Stimulated activated CD8-positive, alpha-beta memory T cell treated with anti-CD3 and anti-CD28 coated beads, Interleukin-4, amount 100 ng/mL, for 48 hours (primary cell): ENCODE measurements around the gene MAP4K2.
A peak's percentile ranks its signal among the peaks of the same experiment; 100 is the strongest.

Experiments
- DNase-seq: peaks from one replicate; pipeline ENCODE4 v3.0.0-alpha.2; 2020

Gene MAP4K2

GRCh38 chr11:64767344-64768299, 35.4 kb downstream of the MAP4K2 start:
- DNase-seq: peak; percentile 94

GRCh38 chr11:64766881-64767280, 36.1 kb downstream of the MAP4K2 start:
- DNase-seq: no peak

GRCh38 chr11:64765851-64766665, 37.0 kb downstream of the MAP4K2 start:
- no peak for DNase-seq

- DNase-seq: no peak
Measured at GRCh38 chr11:64765291-64765850, 37.6 kb downstream of the MAP4K2 start.

- no peak for DNase-seq
Measured at GRCh38 chr11:64764753-64765152, 38.3 kb downstream of the MAP4K2 start.

- peak; percentile 55 for DNase-seq
Measured at GRCh38 chr11:64764040-64764611, 38.9 kb downstream of the MAP4K2 start.

- no peak for DNase-seq
Measured at GRCh38 chr11:64763526-64764039, 39.4 kb downstream of the MAP4K2 start.

GRCh38 chr11:64762674-64763525, 40.1 kb downstream of the MAP4K2 start:
- DNase-seq: no peak

GRCh38 chr11:64762277-64762673, 40.7 kb downstream of the MAP4K2 start:
- DNase-seq: no peak

- no peak for DNase-seq
Measured at GRCh38 chr11:64760759-64761420, 42.1 kb downstream of the MAP4K2 start.

GRCh38 chr11:64759722-64760719, 43.0 kb downstream of the MAP4K2 start, which contains the start of gene PYGM:
TSS of gene PYGM (minus strand) at chr11:64759974. CDS start at chr11:64759898, 76 bp downstream.
- DNase-seq: no peak

- DNase-seq: no peak
Measured at GRCh38 chr11:64759131-64759721, 43.8 kb downstream of the MAP4K2 start.

- no peak for DNase-seq
Measured at GRCh38 chr11:64758330-64759079, 44.5 kb downstream of the MAP4K2 start.

GRCh38 chr11:64757549-64758329, 45.3 kb downstream of the MAP4K2 start:
- no peak for DNase-seq

GRCh38 chr11:64755681-64756361, 47.2 kb downstream of the MAP4K2 start:
- DNase-seq: no peak

GRCh38 chr11:64754919-64755662, 47.9 kb downstream of the MAP4K2 start:
- no peak for DNase-seq
